HepG2 (cell line): Measurements from ENCODE around the gene PSMC3IP. TPM values are rescaled to one million over a fixed set of nuclear protein-coding genes. Genes with fewer than 3 reads are reported as not detected.

Experiments
- ATAD3A ChIP-seq: sonication (generic); formaldehyde crosslinking; IDR thresholded peaks from 2 replicates; pipeline ENCODE4 v1.4.0; 2020; ENCODE audit warnings: missing genetic modification reagents
- HNRNPH1 ChIP-seq: fragments of 200-400 bp; formaldehyde crosslinking; optimal IDR thresholded peaks from 2 replicates; pipeline ENCODE3; 2017; ENCODE audit warnings: mild to moderate bottlenecking, low read depth, low read length
- LCORL ChIP-seq, 2 experiments: fragments of 450-650 bp in 1 of 2; sonication (generic) in 1 of 2; formaldehyde crosslinking in 1 of 2; IDR thresholded peaks; 2 replicates each; pipeline versions ENCODE4 v1.5.0 to v1.6.1; 2017 to 2020; ENCODE audit warnings: antibody characterized with exemption in 1 of 2, missing genetic modification reagents in 1 of 2
- MNT ChIP-seq: fragments of 450-650 bp; IDR thresholded peaks from 2 replicates; pipeline ENCODE4 v1.6.1; 2016
- MTA1 ChIP-seq: sonication (generic); formaldehyde crosslinking; IDR thresholded peaks from 2 replicates; pipeline ENCODE4 v1.4.0; 2020; ENCODE audit warnings: missing genetic modification reagents, mild to moderate bottlenecking, borderline replicate concordance
- NFIB ChIP-seq: sonication (generic); formaldehyde crosslinking; IDR thresholded peaks from 2 replicates; pipeline ENCODE4 v1.9.0; 2021; ENCODE audit warnings: missing genetic modification reagents, mild to moderate bottlenecking, borderline replicate concordance
- PLSCR1 ChIP-seq: sonication (generic); formaldehyde crosslinking; IDR thresholded peaks from 2 replicates; pipeline ENCODE4 v1.5.0; 2020; ENCODE audit warnings: missing genetic modification reagents, mild to moderate bottlenecking, borderline replicate concordance
- U2AF1 ChIP-seq: fragments of 200-400 bp; formaldehyde crosslinking; optimal IDR thresholded peaks from 2 replicates; pipeline ENCODE3; 2017; ENCODE audit warnings: mild to moderate bottlenecking, low read depth, low read length
- ZFP41 ChIP-seq: sonication (generic); formaldehyde crosslinking; IDR thresholded peaks from 2 replicates; pipeline ENCODE4 v1.4.0; 2020; ENCODE audit warnings: mild to moderate bottlenecking, missing genetic modification reagents, borderline replicate concordance
- ZNF280D ChIP-seq: sonication (generic); formaldehyde crosslinking; IDR thresholded peaks from 2 replicates; pipeline ENCODE4 v1.5.1; 2020; ENCODE audit warnings: mild to moderate bottlenecking, missing genetic modification reagents
- ZNF546 ChIP-seq: sonication (generic); formaldehyde crosslinking; conservative IDR thresholded peaks from 2 replicates; pipeline ENCODE4 v1.8.1; 2023; ENCODE audit warnings: mild to moderate bottlenecking, missing genetic modification reagents
- ZNF567 ChIP-seq: sonication (generic); formaldehyde crosslinking; IDR thresholded peaks from 2 replicates; pipeline ENCODE4 v1.8.1; 2023; ENCODE audit warnings: mild to moderate bottlenecking, missing genetic modification reagents, borderline replicate concordance
- ZNF607 ChIP-seq: sonication (generic); formaldehyde crosslinking; IDR thresholded peaks from 2 replicates; pipeline ENCODE4 v1.5.1; 2020; ENCODE audit warnings: missing genetic modification reagents, mild to moderate bottlenecking, borderline replicate concordance
- polyA plus RNA-seq, 8 experiments: library from polyadenylated mRNA; depleted of rRNA in 3 of 8; stranded (reverse) in 7 of 8; unstranded in 1 of 8; fragments of >200 nt; fragmentation: Illumina TruSeq in 4 of 8; extraction: Trizol in 4 of 8; gene quantifications; 2 replicates each; pipeline versions ENCODE4 v1.2.1 to v1.2.3, GENCODE V29; 2011 to 2016; ENCODE audit warnings: low read depth in 4 of 8, missing spikeins in 1 of 8, mixed read lengths in 1 of 8; ENCODE audit not compliant: insufficient read depth in 1 of 8
- total RNA-seq, 5 experiments: library from RNA; depleted of rRNA; stranded (reverse); fragments of >200 nt; fragmentation: Illumina TruSeq; extraction: Trizol; gene quantifications; 2 replicates each; pipeline ENCODE4 v1.2.3, GENCODE V29; 2016; ENCODE audit warnings: low read depth in 1 of 5
- TF ChIP-seq, protein P1 (sequence below): sonication (generic); formaldehyde crosslinking; IDR thresholded peaks from 2 replicates; pipeline ENCODE4 v1.5.0; 2020; ENCODE audit warnings: mild to moderate bottlenecking, missing genetic modification reagents, moderate library complexity
- TF ChIP-seq, protein P2 (sequence below): sonication (generic); formaldehyde crosslinking; IDR thresholded peaks from 2 replicates; pipeline ENCODE4 v1.5.0; 2020; ENCODE audit warnings: mild to moderate bottlenecking, missing genetic modification reagents
- TF ChIP-seq, protein P3 (sequence below): sonication (generic); formaldehyde crosslinking; IDR thresholded peaks from 2 replicates; pipeline ENCODE4 v1.8.1; 2023; ENCODE audit warnings: mild to moderate bottlenecking, missing genetic modification reagents

The PSMC3IP gene
- total and polyA plus RNA-seq, 2 of the 13 experiments (the other 11 are each of a cell fraction or from before 2014, with no cell fraction given) = 6.5 to 22.4 TPM

DNA sequence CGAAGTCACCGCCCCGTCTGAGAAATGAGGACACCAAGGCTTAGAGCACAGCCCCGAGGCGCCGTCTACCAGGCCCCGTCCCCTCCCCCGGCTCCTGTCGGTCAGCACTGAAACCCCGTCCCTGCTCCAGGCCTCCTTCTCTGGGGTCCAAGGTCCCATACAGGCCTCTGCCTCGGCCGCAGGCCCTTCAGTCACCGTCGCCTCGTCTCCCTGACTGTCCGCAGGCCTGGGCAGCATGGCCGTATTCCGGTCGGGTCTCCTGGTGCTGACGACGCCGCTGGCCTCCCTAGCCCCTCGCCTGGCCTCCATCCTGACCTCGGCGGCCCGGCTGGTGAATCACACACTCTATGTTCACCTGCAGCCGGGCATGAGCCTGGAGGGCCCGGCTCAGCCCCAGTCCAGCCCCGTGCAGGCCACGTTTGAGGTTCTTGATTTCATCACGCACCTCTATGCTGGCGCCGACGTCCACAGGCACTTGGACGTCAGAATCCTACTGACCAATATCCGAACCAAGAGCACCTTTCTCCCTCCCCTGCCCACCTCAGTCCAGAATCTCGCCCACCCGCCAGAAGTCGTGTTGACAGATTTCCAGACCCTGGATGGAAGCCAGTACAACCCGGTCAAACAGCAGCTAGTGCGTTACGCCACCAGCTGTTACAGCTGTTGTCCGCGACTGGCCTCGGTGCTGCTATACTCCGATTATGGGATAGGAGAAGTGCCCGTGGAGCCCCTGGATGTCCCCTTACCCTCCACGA lies 15.0 kb downstream of the PSMC3IP start (continued):
- TF ChIP-seq, protein P1, sequence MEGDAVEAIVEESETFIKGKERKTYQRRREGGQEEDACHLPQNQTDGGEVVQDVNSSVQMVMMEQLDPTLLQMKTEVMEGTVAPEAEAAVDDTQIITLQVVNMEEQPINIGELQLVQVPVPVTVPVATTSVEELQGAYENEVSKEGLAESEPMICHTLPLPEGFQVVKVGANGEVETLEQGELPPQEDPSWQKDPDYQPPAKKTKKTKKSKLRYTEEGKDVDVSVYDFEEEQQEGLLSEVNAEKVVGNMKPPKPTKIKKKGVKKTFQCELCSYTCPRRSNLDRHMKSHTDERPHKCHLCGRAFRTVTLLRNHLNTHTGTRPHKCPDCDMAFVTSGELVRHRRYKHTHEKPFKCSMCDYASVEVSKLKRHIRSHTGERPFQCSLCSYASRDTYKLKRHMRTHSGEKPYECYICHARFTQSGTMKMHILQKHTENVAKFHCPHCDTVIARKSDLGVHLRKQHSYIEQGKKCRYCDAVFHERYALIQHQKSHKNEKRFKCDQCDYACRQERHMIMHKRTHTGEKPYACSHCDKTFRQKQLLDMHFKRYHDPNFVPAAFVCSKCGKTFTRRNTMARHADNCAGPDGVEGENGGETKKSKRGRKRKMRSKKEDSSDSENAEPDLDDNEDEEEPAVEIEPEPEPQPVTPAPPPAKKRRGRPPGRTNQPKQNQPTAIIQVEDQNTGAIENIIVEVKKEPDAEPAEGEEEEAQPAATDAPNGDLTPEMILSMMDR (CRISPR knock-in tag) = no peak
- TF ChIP-seq ZNF607 (no peak; the same call in 1 of the 2 replicates), HNRNPH1 (no peak), ATAD3A (CRISPR knock-in tag) (0 out of 2 replicates have a peak, but pooled peaks have one; percentile 69), MNT (no peak), U2AF1 (no peak), ZNF567 (CRISPR knock-in tag) (no peak), NFIB (no peak), ZFP41 (CRISPR knock-in tag) (no peak), PLSCR1 (CRISPR knock-in tag) (0 out of 2 replicates have a peak, but pooled peaks have one; percentile 65), LCORL (IDR thresholded peaks at IDR 0.05) (no peak; the same call in none of the 2 replicates), LCORL (CRISPR knock-in tag; IDR thresholded peaks at IDR 0.05) (no peak), ZNF280D (CRISPR knock-in tag) (peak; percentile 82; the same call in 1 of the 2 replicates), ZNF546 (no peak; the same call in 1 of the 2 replicates), MTA1 (no peak)
- TF ChIP-seq, protein P2, sequence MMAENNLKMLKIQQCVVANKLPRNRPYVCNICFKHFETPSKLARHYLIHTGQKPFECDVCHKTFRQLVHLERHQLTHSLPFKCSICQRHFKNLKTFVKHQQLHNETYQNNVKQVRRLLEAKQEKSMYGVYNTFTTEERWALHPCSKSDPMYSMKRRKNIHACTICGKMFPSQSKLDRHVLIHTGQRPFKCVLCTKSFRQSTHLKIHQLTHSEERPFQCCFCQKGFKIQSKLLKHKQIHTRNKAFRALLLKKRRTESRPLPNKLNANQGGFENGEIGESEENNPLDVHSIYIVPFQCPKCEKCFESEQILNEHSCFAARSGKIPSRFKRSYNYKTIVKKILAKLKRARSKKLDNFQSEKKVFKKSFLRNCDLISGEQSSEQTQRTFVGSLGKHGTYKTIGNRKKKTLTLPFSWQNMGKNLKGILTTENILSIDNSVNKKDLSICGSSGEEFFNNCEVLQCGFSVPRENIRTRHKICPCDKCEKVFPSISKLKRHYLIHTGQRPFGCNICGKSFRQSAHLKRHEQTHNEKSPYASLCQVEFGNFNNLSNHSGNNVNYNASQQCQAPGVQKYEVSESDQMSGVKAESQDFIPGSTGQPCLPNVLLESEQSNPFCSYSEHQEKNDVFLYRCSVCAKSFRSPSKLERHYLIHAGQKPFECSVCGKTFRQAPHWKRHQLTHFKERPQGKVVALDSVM = peak; percentile 68; the same call in 1 of the 2 replicates
- TF ChIP-seq, protein P3, sequence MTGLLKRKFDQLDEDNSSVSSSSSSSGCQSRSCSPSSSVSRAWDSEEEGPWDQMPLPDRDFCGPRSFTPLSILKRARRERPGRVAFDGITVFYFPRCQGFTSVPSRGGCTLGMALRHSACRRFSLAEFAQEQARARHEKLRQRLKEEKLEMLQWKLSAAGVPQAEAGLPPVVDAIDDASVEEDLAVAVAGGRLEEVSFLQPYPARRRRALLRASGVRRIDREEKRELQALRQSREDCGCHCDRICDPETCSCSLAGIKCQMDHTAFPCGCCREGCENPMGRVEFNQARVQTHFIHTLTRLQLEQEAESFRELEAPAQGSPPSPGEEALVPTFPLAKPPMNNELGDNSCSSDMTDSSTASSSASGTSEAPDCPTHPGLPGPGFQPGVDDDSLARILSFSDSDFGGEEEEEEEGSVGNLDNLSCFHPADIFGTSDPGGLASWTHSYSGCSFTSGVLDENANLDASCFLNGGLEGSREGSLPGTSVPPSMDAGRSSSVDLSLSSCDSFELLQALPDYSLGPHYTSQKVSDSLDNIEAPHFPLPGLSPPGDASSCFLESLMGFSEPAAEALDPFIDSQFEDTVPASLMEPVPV (CRISPR knock-in tag) = no peak
